ENCODE data around the gene FBLN5. TPM values are rescaled to one million over a fixed set of nuclear protein-coding genes. Genes with fewer than 3 reads are reported as not detected.

Gene FBLN5
- 4.9 and 7.3 TPM in 2 replicates for total RNA-seq
- polyA plus RNA-seq (2012), result 31.8 TPM

GRCh38 chr14:91947475-91948184, at the start of gene FBLN5:
Gene FBLN5 (minus strand): TSS chr14:91947694. CDS start chr14:91947229, 465 bp downstream.
- peak; percentile 68 for DNase-seq (ENCODE audit: low read depth)

- DNase-seq (ENCODE audit: low read depth), result peak; percentile 73
Observed at GRCh38 chr14:91996948-91997371, 49.5 kb upstream of the FBLN5 start.

- DNase-seq (ENCODE audit: low read depth), result no peak
Observed at GRCh38 chr14:91987192-91987591, 39.7 kb upstream of the FBLN5 start.

- DNase-seq (ENCODE audit: low read depth), result no peak
Observed at GRCh38 chr14:91985521-91986255, 38.2 kb upstream of the FBLN5 start.

- DNase-seq (ENCODE audit: low read depth), result no peak
Observed at GRCh38 chr14:91985008-91985407, 37.5 kb upstream of the FBLN5 start.

- no peak for DNase-seq (ENCODE audit: low read depth)
Observed at GRCh38 chr14:91983588-91983987, 36.1 kb upstream of the FBLN5 start.

GRCh38 chr14:91980157-91980556, 32.7 kb upstream of the FBLN5 start:
- peak; percentile 70 for DNase-seq (ENCODE audit: low read depth)

GRCh38 chr14:91977884-91978283, 30.4 kb upstream of the FBLN5 start:
- DNase-seq (ENCODE audit: low read depth), result no peak

GRCh38 chr14:91975763-91976162, 28.3 kb upstream of the FBLN5 start:
- DNase-seq (ENCODE audit: low read depth), result no peak

GRCh38 chr14:91971188-91971778, 23.8 kb upstream of the FBLN5 start:
- no peak for DNase-seq (ENCODE audit: low read depth)

GRCh38 chr14:91968280-91968679, 20.8 kb upstream of the FBLN5 start:
- DNase-seq (ENCODE audit: low read depth), result no peak

- no peak for DNase-seq (ENCODE audit: low read depth)
Observed at GRCh38 chr14:91964724-91965123, 17.2 kb upstream of the FBLN5 start.

GRCh38 chr14:91964011-91964410, 16.5 kb upstream of the FBLN5 start:
- DNase-seq (ENCODE audit: low read depth), result no peak

GRCh38 chr14:91963465-91963864, 16.0 kb upstream of the FBLN5 start:
- no peak for DNase-seq (ENCODE audit: low read depth)

- no peak for DNase-seq (ENCODE audit: low read depth)
Observed at GRCh38 chr14:91961297-91962220, 14.1 kb upstream of the FBLN5 start.

GRCh38 chr14:91957876-91958313, 10.4 kb upstream of the FBLN5 start:
- no peak for DNase-seq (ENCODE audit: low read depth)

- DNase-seq (ENCODE audit: low read depth), result no peak
Observed at GRCh38 chr14:91956616-91957015, 9.1 kb upstream of the FBLN5 start.

- DNase-seq (ENCODE audit: low read depth), result no peak
Observed at GRCh38 chr14:91955168-91955567, 7.7 kb upstream of the FBLN5 start.

GRCh38 chr14:91953170-91953985, 5.9 kb upstream of the FBLN5 start:
- DNase-seq (ENCODE audit: low read depth), result no peak

All from myocyte (in vitro differentiated cells).